ELF-1 (cell line): ENCODE results near the gene BOLA3.

ENCODE experiments used
- DNase-seq: peaks from one replicate; pipeline ENCODE4 v3.0.0-alpha.2; 2016; ENCODE audit warnings: low read depth, low spot score

The BOLA3 gene

GRCh38 chr2:74103763-74104162 lies 43.9 kb downstream of the BOLA3 start:
- no peak for DNase-seq

- no peak for DNase-seq
Observed at GRCh38 chr2:74102516-74102915, 45.2 kb downstream of the BOLA3 start.

GRCh38 chr2:74101574-74102300 lies 46.0 kb downstream of the BOLA3 start:
- no peak for DNase-seq

DNA sequence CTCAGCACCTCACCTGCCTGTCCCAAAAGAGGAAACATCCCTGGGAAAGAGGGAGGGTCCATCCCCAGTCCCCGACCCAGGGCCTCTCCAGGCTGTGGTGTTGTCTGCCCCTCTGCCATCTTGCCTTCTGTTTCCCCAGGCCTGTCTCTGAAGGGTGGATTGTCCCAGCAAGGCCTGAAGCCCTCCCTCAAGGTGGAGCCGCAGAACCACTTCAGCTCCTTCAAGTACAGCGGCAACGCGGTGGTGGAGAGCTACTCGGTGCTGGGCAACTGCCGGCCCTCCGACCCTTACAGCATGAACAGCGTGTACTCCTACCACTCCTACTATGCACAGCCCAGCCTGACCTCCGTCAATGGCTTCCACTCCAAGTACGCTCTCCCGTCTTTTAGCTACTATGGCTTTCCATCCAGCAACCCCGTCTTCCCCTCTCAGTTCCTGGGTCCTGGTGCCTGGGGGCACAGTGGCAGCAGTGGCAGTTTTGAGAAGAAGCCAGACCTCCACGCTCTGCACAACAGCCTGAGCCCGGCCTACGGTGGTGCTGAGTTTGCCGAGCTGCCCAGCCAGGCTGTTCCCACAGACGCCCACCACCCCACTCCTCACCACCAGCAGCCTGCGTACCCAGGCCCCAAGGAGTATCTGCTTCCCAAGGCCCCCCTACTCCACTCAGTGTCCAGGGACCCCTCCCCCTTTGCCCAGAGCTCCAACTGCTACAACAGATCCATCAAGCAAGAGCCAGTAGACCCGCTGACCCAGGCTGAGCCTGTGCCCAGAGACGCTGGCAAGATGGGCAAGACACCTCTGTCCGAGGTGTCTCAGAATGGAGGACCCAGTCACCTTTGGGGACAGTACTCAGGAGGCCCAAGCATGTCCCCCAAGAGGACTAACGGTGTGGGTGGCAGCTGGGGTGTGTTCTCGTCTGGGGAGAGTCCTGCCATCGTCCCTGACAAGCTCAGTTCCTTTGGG lies 47.2 kb downstream of the BOLA3 start:
- DNase-seq = no peak

DNA sequence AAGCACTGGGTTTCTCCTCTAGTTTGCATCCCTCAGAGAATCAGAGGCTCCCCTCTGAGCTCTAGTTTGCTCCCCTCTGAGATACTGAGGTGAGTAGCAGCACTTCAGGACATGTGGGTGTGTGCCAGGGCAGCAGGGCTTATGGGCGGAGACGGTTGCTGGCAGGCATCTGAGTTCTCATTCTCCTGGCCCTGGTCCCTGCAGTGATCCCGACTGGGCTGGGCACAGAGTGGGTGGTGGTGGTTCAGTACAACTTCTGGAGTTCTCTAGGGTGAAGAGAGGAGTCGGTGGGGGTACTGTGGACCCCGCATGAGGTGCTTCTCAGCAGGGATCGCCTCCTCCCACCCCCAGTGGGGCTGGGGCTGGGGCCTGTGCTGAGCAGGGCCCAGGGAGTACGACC lies 47.9 kb downstream of the BOLA3 start:
- no peak for DNase-seq

DNA sequence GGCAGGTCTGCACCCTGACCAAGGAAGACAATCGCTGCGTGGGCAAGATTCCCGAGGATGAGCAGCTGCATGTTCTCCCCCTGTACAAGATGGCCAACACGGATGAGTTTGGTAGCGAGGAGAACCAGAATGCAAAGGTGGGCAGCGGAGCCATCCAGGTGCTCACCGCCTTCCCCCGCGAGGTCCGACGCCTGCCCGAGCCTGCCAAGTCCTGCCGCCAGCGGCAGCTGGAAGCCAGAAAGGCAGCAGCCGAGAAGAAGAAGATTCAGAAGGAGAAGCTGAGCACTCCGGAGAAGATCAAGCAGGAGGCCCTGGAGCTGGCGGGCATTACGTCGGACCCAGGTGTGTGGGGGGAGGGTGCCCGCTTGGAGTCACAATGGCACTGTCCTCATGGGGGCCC lies 48.4 kb downstream of the BOLA3 start:
- no peak for DNase-seq

GRCh38 chr2:74097574-74097973 lies 50.1 kb downstream of the BOLA3 start:
- no peak for DNase-seq

DNA sequence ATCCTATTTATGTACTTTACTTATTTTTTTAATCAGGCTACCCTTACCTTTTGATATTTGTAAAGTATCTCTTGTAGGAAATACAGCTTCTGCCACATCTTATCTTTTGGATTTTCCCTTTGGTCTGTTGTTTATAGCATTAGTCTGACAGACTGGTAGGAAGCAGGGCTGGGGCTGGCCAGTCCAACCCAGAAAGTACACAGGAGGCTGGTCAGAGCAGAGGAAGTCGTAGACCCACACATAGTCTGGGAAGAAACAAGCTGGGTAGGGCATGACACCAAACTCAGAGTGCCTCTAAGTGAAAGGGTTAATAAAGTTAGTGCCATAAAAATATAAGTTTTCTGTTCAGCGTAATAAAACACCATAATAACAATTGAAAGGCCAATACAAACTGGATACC lies 51.7 kb downstream of the BOLA3 start:
- no peak for DNase-seq

GRCh38 chr2:74095632-74096031 lies 52.1 kb downstream of the BOLA3 start:
- DNase-seq = no peak

GRCh38 chr2:74094291-74094690 lies 53.4 kb downstream of the BOLA3 start:
- no peak for DNase-seq

- DNase-seq = no peak
Observed at GRCh38 chr2:74093840-74094239, 53.9 kb downstream of the BOLA3 start.

- DNase-seq = no peak
Observed at GRCh38 chr2:74093426-74093825, 54.3 kb downstream of the BOLA3 start.

DNA sequence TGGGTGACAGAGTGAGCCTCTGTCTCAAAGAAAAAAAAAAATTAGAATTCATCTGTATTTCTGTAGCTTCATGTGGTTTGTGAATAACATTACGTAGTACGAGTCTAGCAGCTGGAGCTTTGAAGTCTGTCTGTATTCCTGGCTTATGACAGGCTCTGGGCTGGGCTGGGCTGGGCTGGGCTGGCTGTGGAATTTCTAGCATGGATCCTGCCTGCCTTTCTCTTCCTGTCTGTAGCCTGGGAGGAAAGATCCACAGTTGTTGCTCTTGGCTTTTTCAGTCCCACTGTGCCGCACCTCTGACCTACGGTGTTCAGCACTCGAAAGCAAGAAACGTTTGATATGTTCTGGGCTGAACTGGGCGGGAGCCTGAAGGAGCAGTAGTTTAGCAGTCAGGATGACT lies 55.4 kb downstream of the BOLA3 start:
- no peak for DNase-seq

- DNase-seq = no peak
Observed at GRCh38 chr2:74091391-74091790, 56.3 kb downstream of the BOLA3 start.

DNA sequence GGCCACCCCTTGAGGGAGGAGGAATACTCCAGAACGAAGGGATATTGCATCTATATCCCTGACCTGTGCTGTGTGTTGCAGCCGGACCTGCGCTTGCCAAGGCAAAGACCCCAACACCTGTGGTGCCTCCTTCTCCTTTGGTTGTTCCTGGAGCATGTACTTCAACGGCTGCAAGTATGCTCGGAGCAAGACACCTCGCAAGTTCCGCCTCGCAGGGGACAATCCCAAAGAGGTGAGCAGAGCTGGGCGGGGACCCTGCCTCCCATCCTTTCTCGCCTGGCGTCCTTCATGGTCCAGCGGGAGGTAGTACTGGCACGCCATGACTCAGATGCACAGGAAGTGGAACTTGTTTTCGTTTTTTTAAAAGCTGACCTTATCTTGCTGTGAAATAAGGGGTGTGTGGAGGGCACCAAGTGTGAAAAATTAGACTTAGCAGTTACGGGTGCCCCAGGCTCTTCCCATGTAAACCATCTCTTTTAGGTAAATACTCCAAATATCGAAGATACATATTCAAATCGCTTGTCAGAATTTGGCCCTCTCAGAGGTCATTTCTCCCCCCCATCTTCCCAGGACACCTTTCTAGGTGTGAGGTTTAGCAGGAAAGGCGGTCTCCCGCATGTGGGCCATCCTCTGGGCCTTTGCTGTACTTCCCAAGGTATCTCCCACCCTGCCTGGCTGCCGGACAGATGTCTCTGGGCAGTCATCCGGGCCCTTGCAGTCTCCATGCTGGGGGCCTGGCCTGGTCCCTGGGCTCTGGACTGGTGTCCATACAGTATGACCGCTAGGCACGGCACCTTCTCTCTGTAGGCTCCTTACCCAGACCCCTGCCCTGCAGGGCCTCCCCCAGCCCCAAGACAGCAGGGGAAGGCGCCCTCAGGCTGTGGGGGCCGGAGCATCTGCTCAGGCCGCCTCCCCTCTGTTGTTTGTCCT lies 57.6 kb downstream of the BOLA3 start:
- DNase-seq = no peak

- peak; percentile 16 for DNase-seq
Observed at GRCh38 chr2:74088676-74089075, 59.0 kb downstream of the BOLA3 start.

- no peak for DNase-seq
Observed at GRCh38 chr2:74087696-74088095, 60.0 kb downstream of the BOLA3 start.

DNA sequence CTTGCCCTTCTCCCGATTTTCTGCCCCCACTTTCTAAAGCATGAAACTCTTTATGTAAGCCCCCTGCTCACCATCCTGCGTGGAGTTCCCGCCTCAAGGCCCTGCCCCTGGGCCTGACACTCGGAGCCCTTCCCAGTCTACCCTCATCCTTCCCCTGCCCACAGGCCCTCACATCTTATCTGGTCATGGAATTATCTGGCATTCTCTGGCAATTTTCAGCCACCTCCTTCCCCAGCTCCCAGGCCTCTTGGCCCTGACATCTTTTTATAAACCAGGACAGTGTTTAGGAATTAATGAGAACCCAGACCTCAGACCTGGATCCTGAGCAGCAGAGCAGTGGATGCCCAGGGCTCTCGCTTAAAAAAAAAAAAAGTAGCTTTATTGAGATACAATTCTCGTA lies 61.7 kb downstream of the BOLA3 start:
- DNase-seq = peak; percentile 18
